ENCODE data around the gene PRF1.

DNA sequence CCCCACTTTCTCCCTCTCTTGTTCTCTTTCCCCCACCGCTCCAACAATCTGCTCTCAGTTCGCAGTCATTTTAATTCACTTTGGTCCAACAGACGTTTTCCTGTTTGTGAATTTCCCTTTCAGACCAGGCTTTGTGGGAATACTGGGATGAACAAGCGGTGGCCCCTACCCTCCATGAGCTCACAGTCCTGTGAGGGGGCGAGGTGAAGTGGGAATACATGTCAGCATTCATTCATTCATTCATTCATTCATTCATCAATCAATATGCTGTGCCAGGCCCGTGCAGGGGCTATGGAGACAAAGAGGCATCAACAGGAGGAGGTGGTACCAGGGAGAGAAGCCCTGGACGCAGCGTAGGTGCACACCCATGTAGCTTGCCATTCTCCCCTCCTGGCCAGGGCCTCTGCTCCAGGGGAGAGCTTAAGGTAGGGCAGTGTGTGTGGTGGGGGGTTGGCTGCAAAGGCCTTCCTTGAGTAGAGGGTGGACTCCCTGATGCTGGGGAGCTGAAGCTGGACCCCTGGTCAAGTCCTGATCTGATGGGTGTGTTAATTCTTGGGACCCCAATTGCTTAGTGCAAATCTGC lies 16.1 kb downstream of the PRF1 start:
- no peak for TF ChIP-seq POLR2A (IDR thresholded peaks at IDR 0.05)
- TF ChIP-seq, protein P1, sequence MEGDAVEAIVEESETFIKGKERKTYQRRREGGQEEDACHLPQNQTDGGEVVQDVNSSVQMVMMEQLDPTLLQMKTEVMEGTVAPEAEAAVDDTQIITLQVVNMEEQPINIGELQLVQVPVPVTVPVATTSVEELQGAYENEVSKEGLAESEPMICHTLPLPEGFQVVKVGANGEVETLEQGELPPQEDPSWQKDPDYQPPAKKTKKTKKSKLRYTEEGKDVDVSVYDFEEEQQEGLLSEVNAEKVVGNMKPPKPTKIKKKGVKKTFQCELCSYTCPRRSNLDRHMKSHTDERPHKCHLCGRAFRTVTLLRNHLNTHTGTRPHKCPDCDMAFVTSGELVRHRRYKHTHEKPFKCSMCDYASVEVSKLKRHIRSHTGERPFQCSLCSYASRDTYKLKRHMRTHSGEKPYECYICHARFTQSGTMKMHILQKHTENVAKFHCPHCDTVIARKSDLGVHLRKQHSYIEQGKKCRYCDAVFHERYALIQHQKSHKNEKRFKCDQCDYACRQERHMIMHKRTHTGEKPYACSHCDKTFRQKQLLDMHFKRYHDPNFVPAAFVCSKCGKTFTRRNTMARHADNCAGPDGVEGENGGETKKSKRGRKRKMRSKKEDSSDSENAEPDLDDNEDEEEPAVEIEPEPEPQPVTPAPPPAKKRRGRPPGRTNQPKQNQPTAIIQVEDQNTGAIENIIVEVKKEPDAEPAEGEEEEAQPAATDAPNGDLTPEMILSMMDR (IDR thresholded peaks at IDR 0.05): no peak
